Memory B cell (primary cell): Measurements from ENCODE around the gene KRTAP12-1.

Experiments used
- ATAC-seq: fragments of 150-1000 bp; cut with Tn5 transposase; 2 replicates; pipeline ENCODE4 v1.10.0; 2021; ENCODE audit warnings: low read depth, mild to moderate bottlenecking, moderate library complexity
- DNase-seq, 2 donors: peaks; one replicate each; pipeline ENCODE4 v3.0.0; 2022; ENCODE audit warnings: low spot score in 2 of 2
- H3K27ac Mint-ChIP-seq: one replicate; pipeline ENCODE4 v1.8.0; 2022; ENCODE audit warnings: mild to moderate bottlenecking, moderate library complexity, mixed read lengths
- H3K27me3 Mint-ChIP-seq: one replicate; pipeline ENCODE4 v1.8.0; 2022; ENCODE audit warnings: mixed read lengths
- H3K36me3 Mint-ChIP-seq: one replicate; pipeline ENCODE4 v1.8.0; 2022; ENCODE audit warnings: mild to moderate bottlenecking, mixed read lengths
- H3K4me1 Mint-ChIP-seq: one replicate; pipeline ENCODE4 v1.8.0; 2022; ENCODE audit warnings: mixed read lengths
- H3K4me3 Mint-ChIP-seq: one replicate; pipeline ENCODE4 v1.8.0; 2022; ENCODE audit warnings: mild to moderate bottlenecking, moderate library complexity, mixed read lengths
- H3K9me3 Mint-ChIP-seq: one replicate; pipeline ENCODE4 v1.8.0; 2022; ENCODE audit warnings: mixed read lengths

Gene KRTAP12-1

GRCh38 chr21:44718571-44718970, 36.6 kb upstream of the KRTAP12-1 start:
- DNase-seq (no peak), ATAC-seq (no peak)
- Mint-ChIP-seq H3K27ac (no peak overlapping the region), H3K36me3 (peaks cover 1% of the 10 kb centered on the region), H3K27me3 (peaks cover 32% of the 10 kb centered on the region), H3K4me3 (no peak overlapping the region), H3K9me3 (peaks cover 1% of the 10 kb centered on the region), H3K4me1 (peaks cover 3% of the 10 kb centered on the region)

GRCh38 chr21:44718093-44718492, 36.1 kb upstream of the KRTAP12-1 start:
- Mint-ChIP-seq H3K27me3 (peaks cover 30% of the 10 kb centered on the region), H3K4me1 (peaks cover 3% of the 10 kb centered on the region), H3K36me3 (peaks cover 1% of the 10 kb centered on the region), H3K9me3 (peaks cover 1% of the 10 kb centered on the region), H3K27ac (no peak overlapping the region), H3K4me3 (no peak overlapping the region)
- ATAC-seq (no peak), DNase-seq (no peak)

DNA sequence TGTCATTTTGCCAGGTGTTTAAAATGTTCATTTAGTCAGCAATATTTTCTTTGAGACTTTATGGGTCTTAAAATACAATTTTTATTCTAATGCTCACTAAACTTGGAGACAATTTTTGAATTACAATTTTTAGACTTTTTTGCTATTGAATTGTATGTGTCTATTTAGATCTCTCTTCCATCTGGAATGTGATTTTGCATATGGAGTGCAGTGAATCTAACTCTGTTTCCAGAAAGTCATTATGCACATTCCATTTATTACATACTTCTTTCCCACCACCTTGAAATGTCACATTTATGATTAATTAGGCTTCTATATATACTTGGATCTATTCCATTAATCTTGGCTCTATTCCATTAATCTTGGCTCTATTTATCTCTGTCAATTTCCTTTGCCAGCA, 35.0 kb upstream of the KRTAP12-1 start:
- Mint-ChIP-seq H3K27me3 (peaks cover 28% of the 10 kb centered on the region), H3K4me3 (no peak overlapping the region), H3K36me3 (peaks cover 1% of the 10 kb centered on the region), H3K27ac (no peak overlapping the region), H3K9me3 (peaks cover 1% of the 10 kb centered on the region), H3K4me1 (no peaks in the 10 kb centered on the region)
- ATAC-seq, result no peak
- DNase-seq, result no peak

DNA sequence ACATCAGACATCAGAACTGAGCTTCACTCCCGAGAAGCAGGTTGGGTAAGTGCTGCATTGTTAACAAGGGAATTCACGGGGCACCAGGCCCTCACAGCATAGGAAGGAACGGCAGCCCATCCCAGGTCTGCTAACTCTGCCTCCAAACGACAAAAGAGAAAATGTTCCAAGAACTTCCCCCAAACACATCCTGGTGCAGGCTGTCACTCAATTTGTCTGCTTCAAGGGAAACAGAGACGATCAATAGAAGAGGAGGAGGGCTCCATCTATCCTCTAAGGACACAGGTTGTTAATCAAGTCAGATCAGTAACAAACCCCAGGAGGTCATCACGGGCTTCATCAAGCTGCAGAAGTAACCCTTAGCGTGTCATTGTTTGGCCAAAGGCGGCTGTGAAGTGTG, 32.9 kb upstream of the KRTAP12-1 start:
- Mint-ChIP-seq H3K4me3 (no peak overlapping the region), H3K4me1 (no peaks in the 10 kb centered on the region), H3K36me3 (peaks cover 1% of the 10 kb centered on the region), H3K27me3 (peaks cover 27% of the 10 kb centered on the region), H3K9me3 (peaks cover 1% of the 10 kb centered on the region), H3K27ac (no peak overlapping the region)
- DNase-seq, result no peak
- no peak for ATAC-seq

DNA sequence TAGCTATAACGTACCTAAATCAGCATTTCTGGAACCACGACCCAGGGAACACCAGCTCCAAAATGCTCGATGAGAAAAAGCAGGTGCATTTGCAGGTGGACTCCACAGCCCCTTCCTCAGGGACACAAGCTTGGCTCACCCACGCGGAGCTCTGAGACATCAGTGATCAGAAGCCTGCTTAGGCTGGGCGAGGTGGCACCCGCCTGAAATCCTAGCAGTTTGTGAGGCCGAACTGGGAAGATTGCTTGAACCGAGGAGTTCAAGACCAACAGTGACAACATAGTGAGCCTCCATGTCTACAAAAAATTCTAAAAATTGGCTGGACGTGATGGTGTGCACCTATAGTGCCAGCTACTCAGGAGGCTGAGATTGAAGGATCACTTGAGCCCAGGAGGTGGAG, 31.9 kb upstream of the KRTAP12-1 start:
- DNase-seq (no peak), ATAC-seq (no peak)
- H3K4me3 Mint-ChIP-seq, result no peak overlapping the region
- H3K36me3 Mint-ChIP-seq, result peaks cover 1% of the 10 kb centered on the region
- H3K4me1 Mint-ChIP-seq, result no peaks in the 10 kb centered on the region
- no peak overlapping the region for H3K27ac Mint-ChIP-seq
- H3K27me3 Mint-ChIP-seq, result peaks cover 29% of the 10 kb centered on the region
- peaks cover 1% of the 10 kb centered on the region for H3K9me3 Mint-ChIP-seq

- Mint-ChIP-seq H3K4me3 (no peak overlapping the region), H3K9me3 (peaks cover 1% of the 10 kb centered on the region), H3K27ac (no peak overlapping the region), H3K4me1 (no peaks in the 10 kb centered on the region), H3K36me3 (peaks cover 1% of the 10 kb centered on the region), H3K27me3 (peaks cover 24% of the 10 kb centered on the region)
- DNase-seq (no peak), ATAC-seq (no peak)
Observed at GRCh38 chr21:44713130-44713529, 31.2 kb upstream of the KRTAP12-1 start.

DNA sequence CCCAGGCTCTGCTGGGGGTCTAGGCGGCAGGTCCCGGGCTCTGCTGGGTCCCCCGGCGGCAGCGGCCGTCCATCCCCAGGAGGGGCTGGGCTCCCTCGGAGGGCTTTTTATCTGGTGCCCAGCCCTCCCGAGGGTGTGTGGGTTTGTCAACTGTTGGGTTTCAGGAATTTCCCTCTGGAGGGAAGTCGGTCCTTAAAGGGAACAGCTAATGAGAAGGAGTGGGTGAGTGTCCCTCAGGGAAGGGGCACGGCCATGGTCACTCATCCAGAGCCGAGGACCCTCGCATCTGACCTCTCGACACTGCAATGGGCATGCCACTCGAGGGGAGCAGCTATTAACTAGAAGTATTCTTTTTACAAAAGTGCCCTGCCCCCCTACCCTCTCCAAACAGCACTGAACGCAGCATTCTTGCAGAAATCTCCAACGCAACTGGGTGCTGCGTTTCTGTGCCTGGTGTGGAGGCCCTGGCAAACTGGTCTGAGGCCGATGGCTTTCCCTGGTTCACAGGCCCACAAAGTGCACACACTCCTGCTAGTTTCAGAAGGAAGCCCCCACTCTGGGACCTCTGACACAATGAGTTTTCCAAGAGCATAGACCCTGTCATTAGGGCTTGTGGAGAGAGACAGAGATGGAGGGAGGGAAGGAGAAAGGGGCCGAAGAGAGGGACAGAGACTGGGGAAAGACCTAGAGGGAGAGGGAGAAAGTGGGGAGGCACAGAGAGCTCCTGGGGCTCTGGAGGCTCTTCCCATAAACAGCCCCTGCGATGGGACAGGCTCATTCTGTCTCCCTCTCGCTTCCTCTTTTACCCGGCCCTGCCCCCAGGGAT, 30.5 kb upstream of the KRTAP12-1 start:
- Mint-ChIP-seq H3K27ac (no peak overlapping the region), H3K27me3 (peaks cover 27% of the 10 kb centered on the region), H3K4me3 (no peak overlapping the region)

DNA sequence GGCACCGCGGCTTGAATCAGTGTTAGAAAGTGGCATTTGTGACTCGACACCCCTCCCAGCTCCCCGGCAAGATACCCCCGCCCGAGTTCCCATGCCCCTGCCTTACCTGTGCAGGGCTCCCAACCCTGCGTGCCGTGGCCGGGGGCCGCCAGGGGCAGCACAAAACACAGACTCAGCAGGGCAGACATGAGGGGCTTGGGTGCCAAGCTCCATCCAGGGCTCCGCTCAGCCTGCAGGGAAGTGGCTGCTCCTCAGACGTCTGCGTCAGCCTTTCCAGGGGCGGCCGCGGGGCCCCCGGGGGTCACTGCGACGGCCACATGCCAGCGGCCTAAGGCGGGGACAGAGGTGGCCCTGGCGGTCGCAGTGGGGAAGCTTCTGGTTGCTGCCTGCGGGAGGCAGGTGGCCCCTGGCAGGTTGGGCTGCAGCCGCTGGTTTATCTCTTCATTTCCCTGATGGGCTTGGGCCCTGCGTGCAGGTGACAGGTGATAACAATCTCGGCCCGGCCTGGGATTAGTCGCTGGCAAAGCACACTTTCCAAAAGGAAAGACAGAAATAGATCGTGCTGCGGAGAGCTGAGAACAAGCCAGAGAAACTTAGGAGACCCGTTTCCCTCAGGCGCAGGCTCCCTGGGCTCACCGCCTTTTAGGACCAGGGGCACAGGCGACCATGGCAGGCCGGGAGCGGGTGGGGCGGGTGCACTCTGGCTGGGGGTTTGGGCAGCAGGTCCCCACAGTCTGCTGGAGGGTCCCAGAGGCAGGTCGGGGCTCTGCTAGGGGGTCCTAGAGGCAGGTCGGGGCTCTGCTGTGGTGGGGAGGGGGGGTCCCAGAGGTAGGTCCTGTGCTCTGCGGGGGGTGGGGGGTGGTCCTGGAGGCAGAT, 29.6 kb upstream of the KRTAP12-1 start, which contains the start of gene TSPEAR:
TSPEAR (minus strand) TSS at position 246 of the 876 bp plus-strand sequence; CDS start at position 188, 58 bp downstream.
- no peak for ATAC-seq

More for the DNA sequence above, 30.5 kb upstream of the KRTAP12-1 start:
- peaks cover 1% of the 10 kb centered on the region for H3K36me3 Mint-ChIP-seq
- no peak for DNase-seq
- H3K9me3 Mint-ChIP-seq, result peaks cover 1% of the 10 kb centered on the region
- H3K4me1 Mint-ChIP-seq, result no peaks in the 10 kb centered on the region
- ATAC-seq, result no peak

DNA sequence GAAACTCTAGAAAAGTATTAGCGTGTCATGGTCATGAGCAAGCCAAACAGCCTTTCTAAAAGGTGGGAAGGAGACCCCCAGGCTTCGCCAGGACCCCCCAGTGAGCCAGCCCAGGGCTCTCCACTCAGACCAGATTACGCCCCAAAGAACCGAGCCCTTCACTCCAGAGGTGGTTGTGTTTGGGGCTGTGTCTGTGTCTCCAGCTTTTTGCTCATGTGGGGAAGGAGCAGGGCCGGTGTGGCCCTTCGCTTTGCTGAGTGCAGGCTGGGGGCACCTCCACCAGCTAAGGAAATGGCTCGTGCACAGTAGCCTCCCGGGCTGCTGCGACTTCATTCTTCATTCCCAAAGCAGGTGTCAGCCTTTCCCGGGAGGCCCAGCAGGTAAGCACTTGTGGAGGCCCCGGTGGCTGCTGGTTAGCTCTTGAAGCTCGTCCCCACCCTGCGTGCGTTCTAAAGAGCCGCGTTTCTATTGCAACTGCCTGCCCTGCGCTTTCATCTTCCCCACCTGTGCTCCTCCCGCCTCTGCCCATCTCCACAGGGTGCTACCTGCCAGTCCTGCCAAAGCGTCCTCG, 28.9 kb upstream of the KRTAP12-1 start:
- H3K9me3 Mint-ChIP-seq, result peaks cover 3% of the 10 kb centered on the region
- H3K27me3 Mint-ChIP-seq, result peaks cover 28% of the 10 kb centered on the region
- H3K27ac Mint-ChIP-seq, result no peak overlapping the region
- DNase-seq (no peak), ATAC-seq (no peak)
- peaks cover 1% of the 10 kb centered on the region for H3K36me3 Mint-ChIP-seq
- no peak overlapping the region for H3K4me3 Mint-ChIP-seq
- H3K4me1 Mint-ChIP-seq, result no peaks in the 10 kb centered on the region

More for the DNA sequence above, 29.6 kb upstream of the KRTAP12-1 start, which contains the start of gene TSPEAR:
- DNase-seq, result no peak
- H3K9me3 Mint-ChIP-seq, result peaks cover 1% of the 10 kb centered on the region
- peaks cover 1% of the 10 kb centered on the region for H3K36me3 Mint-ChIP-seq
- peaks cover 27% of the 10 kb centered on the region for H3K27me3 Mint-ChIP-seq
- H3K27ac Mint-ChIP-seq, result no peak within 1 kb of the TSS
- H3K4me1 Mint-ChIP-seq, result no peaks in the 10 kb centered on the region
- H3K4me3 Mint-ChIP-seq, result no peak within 1 kb of the TSS

DNA sequence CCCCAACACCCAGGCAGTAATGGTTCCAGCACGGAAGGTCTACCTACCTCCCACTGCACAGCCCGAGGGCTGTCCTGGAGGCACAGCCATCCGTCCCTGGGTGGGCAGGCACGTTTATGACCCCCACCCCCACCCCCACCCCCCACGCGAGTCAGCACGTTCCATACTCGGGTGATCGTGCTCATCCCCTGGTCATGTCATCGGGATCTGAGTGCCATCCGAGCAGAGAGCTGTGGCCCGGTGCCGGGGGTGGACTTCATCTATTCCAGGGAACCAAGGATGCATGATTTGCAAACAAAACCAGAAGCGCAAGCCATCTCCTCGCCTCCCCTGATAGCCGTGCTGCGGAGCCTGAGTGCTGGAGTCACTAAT, 28.3 kb upstream of the KRTAP12-1 start:
- no peak for DNase-seq
- no peak overlapping the region for H3K27ac Mint-ChIP-seq
- H3K4me3 Mint-ChIP-seq, result no peak overlapping the region
- peaks cover 1% of the 10 kb centered on the region for H3K36me3 Mint-ChIP-seq
- H3K9me3 Mint-ChIP-seq, result peaks cover 5% of the 10 kb centered on the region
- peaks cover 31% of the 10 kb centered on the region for H3K27me3 Mint-ChIP-seq
- ATAC-seq, result no peak
- H3K4me1 Mint-ChIP-seq, result no peaks in the 10 kb centered on the region

DNA sequence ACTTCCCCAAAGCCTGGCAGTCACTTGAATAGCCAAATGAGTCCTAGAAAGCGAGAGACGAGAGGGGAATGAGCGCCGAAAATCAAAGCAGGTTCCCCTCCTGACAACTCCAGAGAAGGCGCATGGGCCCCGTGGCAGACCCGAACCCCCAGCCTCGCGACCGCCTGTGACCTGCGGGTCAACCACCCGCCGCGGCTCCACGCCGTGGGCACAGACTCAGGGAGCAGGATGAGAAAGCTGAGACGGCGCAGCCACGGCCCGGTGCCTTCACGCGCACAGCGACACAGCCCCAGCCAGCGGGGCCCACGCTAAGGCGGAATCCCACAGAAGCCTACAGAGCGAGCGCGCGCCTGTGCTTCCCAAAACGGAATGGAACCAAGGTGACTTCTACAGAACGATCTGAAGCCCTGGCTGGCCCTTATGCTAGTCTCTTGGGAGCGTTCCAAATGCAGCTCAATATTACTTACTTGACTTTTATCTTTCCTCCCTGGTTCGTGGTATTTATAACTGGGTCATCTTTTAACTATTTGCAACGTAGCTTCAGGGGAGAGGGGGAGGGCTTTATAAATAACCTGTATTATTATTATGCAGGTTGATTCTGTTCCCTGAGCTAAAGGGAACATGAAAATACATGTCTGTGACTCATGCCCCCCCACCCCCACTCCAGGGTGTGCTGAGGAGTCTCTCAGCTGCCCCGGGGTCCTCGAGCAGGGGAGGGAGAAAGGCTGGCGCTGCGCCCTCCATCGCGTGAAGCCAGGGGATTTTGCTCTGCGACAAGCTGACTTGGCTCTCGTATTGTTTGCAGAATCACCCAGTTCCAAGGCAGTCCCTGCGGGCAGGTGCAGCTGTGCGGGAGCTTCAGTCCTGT, 27.7 kb upstream of the KRTAP12-1 start:
- H3K27ac Mint-ChIP-seq, result no peak overlapping the region
- H3K4me3 Mint-ChIP-seq, result no peak overlapping the region
- H3K4me1 Mint-ChIP-seq, result no peaks in the 10 kb centered on the region
- ATAC-seq, result no peak
- peaks cover 1% of the 10 kb centered on the region for H3K36me3 Mint-ChIP-seq
- peaks cover 33% of the 10 kb centered on the region for H3K27me3 Mint-ChIP-seq
- H3K9me3 Mint-ChIP-seq, result peaks cover 7% of the 10 kb centered on the region
- no peak for DNase-seq

GRCh38 chr21:44708866-44709425, 27.0 kb upstream of the KRTAP12-1 start:
- Mint-ChIP-seq H3K27ac (no peak overlapping the region), H3K4me3 (no peak overlapping the region), H3K9me3 (peaks cover 6% of the 10 kb centered on the region)

GRCh38 chr21:44708213-44708865, 26.4 kb upstream of the KRTAP12-1 start:
- no peaks in the 10 kb centered on the region for H3K4me1 Mint-ChIP-seq
- ATAC-seq (no peak), DNase-seq (no peak)
- H3K4me3 Mint-ChIP-seq, result no peak overlapping the region
- no peaks in the 10 kb centered on the region for H3K36me3 Mint-ChIP-seq
- H3K27me3 Mint-ChIP-seq, result peaks cover 34% of the 10 kb centered on the region
- peaks cover 6% of the 10 kb centered on the region for H3K9me3 Mint-ChIP-seq
- no peak overlapping the region for H3K27ac Mint-ChIP-seq

More at GRCh38 chr21:44708866-44709425, 27.0 kb upstream of the KRTAP12-1 start:
- Mint-ChIP-seq H3K36me3 (no peaks in the 10 kb centered on the region), H3K4me1 (no peaks in the 10 kb centered on the region), H3K27me3 (peaks cover 32% of the 10 kb centered on the region)
- DNase-seq (no peak), ATAC-seq (no peak)
